Measurements from ENCODE around the gene TBC1D19.

DNA sequence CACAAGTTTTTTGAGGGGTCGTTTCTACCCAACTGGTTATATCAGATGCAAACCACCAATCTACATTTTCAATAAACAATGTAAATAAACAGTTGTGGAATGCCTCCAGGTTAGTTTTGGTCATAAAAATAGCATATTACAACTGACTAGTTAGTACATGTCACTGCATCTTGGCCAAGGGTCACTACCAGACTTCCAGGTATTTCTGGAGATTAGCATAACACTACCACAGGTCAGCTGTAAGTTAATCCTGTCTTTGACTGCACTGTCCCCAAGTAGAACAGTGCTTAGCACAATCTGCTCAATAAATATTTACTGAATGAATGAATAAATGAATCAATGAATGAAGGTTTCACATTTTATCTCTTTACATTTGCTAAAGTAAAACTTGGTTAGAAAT lies 64.4 kb downstream of the TBC1D19 start:
- TF ChIP-seq CTCF (IDR thresholded peaks at IDR 0.05) (no peak), REST (IDR thresholded peaks at IDR 0.05; ENCODE audit: insufficient read depth in 1 of 2, low read depth in 2 of 2, low read length in 1 of 2) (no peak), TCF7L2 (IDR thresholded peaks at IDR 0.05; ENCODE audit: low read depth, low read length) (no peak)

All from Panc1 (cell line).